NCI-H2227 treated with DMSO at 0.1 percent for 48 hours (cell line): ENCODE results near the gene CREBRF.
"Not testable (repeated sequence)": the region's sequence is repeated elsewhere in the genome, so short reads cannot be mapped to it uniquely, and the experiment has no call there.

Source experiments
- DNase-seq: peaks from one replicate; lab custom pipeline; 2025; lab: John Stamatoyannopoulos, UW

The CREBRF gene

DNA sequence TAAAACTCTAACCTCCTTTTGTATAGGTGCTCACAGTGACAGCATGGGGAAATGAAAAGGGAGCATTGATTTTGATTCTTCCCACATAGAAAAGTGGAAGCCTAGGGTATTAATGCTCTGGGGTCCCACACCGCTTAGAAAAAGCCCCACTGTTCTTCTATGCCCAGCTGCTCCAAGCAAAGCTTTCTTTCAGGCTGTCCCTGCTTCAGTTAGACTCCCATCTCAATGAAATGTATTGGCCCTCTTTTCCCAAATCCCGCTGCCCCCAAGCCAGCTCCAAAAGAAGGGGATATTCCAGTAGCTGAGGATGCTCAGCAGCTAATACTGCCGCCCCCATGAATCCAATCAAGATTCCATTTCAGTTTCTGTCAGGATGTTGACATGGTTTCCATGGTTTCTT, 17.0 kb upstream of the CREBRF start:
- DNase-seq: no peak

DNA sequence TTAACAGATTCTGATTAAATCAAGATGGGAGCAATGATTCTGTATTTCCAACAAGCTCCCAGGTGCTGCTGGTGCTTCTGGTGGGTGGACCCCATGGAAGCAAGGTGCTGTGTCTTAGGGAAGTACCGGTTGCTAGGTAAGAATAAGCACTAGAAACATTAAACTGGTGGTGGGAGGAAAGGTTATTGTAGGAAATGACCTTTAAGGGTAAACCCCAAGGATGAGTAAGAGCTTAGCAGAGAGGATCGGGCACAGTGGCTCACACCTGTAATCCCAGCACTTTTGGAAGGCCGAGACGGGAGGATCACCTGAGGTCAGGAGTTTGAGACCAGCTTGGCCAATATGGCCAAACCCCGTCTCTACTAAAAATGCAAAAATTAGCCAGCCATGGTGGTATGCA, 16.2 kb upstream of the CREBRF start:
- no peak for DNase-seq

DNA sequence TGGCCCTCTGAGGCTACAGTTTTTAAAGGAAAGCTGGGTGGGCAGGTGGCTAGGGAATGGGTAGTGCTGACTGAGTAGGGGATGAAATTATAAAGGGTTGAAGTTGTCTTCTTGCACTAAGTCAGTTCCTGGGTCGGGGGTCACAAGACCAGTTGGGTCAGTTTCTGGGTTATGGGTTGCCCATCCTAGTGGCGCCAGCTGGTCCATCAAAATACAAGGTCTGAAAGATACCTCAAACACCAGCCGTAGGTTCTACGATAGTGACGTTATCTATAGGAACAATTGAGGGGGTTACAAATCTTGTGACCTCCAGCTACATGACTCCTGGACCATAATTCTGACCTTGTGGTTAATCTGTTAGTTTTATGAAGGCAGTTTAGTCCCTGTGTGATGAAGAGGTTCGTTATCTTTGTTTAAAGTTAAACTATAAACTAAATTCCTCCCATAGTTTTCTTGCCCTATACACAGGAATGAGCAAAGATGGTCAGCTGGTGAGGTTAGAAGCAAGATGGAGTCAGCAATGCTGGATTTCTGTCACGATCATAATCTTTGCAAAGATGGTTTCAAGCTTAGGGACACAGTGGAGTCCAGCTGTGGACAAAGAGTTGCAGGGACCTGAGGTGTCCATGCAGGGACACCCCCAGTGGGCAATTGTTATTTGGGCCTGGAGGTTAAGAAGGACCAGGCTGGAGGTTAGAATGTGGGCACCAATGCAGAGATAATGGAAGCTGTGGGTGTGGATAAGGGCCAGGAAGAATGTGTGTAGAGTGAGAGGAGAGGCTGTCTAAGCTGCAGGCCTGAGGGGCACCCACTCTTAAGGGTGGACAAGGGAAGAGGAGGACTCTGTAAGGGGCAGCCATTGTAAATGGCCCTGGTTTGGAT, 14.0 kb upstream of the CREBRF start:
- no peak for DNase-seq

DNA sequence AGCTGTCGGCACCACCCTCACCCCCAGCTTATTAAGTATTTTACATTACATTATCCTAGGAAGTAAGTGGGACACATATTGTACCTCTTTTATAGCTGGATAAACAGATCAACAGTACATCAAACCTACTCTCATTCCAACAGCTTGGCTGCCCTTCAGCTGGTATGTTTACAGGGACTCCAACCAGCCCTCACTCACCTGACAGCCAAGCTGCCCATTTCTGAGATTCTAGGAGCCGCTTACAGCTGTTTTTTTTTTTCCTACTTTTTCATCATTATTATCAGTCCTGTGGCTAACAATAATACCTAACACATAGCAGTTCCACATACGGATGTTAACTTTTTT, 13.4 kb upstream of the CREBRF start:
- DNase-seq: no peak

DNA sequence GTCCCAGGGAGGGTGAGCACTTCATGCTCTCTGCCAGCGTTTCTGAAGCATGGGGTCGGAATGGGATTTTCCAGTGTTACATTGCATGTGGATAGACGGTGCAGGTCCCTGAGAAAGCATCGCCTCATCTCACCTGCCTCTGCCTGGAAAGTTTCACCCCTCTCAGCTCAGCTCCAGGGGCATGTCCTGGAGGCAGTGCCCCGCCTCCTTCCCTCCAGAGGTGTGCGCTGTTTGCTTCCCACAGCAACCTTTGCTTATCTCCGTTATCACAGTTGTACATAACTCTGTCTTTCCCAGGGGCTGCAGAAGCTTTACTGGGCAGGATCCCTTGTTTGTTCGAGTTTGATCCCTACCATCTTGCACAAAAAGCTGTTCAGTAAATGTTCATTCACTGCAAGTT, 10.7 kb upstream of the CREBRF start:
- DNase-seq: no peak

DNA sequence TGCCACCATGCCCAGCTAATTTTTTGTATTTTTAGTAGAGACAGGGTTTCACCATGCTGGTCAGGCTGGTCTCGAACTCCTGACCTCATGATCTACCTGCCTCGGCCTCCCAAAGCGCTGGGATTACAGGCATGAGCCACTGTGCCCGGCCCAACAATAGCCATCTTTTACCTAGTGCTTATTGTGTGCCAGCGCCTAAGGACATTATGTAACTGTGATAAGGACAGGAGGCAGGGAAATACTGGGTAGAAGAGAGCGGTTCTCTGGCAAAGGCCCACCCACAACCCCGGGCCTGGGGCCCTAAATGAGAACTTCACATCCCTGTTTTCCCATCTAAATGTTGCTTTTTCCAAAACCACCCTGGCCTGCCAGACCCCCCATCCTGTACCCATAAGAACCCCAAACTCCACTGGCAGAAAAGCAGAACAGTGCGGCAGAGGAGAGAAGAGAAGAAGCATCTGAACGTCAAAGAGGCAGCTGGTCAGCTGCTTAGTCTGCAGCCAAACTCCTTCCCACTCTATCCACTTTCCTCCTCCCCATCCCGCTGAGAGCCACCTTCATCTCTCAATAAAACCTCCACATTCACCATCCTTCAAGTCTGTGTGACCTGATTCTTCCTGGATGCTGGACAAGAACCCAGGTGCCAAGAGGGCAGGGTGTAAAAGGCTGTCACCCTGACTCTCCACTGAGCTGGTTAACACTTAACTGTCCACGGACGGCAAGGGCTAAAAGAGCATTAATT, 8.9 kb upstream of the CREBRF start:
- DNase-seq: not testable (repeated sequence)

DNA sequence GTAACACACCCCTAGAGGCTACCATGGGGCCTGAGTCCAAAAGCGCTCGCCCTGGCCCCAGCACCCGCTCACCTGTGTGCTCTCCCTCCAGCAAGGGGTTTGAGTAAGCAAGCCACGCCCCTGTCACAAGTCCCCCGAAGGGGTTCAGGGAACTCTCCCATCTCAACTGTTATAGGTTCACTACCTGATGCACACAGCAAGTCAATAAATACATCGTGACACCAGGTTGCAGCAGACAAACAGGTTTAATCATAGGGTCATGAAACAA, 8.4 kb upstream of the CREBRF start:
- no peak for DNase-seq

DNA sequence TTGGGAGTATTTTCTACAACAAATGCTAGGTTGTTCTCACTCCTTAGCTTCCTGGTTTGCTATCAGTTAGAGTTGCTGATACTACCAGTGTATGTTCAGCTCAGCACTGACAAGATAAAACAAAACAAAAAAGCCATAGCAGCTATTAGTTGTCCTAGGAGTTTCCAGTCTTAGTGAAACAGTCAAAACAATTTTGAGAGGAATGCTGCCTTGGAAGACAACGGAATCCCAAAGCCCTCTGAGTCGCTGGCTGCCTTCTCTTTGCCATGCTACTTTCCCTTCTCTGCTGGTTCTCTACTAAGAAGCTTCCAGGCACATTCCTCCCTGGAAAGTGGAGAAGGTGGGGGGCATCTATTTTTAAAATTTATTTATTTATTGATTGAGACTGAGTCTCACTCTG, 5.4 kb upstream of the CREBRF start:
- DNase-seq: no peak

DNA sequence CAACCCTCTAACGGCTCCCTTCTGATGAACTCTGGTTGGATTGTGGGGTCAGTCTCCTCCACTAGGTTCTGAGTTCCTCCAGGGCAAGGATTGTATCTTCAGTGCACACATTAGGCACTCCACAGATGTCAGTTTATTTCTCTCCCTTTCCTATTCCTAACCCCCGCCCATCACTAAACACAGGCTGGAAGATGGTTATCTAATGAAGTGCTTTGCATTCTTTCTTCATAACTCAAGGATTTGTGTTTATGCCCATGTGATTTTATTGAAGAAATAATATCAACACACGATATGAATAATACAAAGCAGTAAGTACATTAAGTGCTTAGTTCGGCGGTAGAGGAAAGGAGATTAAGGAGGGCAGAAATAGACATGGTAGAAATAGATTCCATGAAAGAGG, 4.4 kb upstream of the CREBRF start:
- no peak for DNase-seq

DNA sequence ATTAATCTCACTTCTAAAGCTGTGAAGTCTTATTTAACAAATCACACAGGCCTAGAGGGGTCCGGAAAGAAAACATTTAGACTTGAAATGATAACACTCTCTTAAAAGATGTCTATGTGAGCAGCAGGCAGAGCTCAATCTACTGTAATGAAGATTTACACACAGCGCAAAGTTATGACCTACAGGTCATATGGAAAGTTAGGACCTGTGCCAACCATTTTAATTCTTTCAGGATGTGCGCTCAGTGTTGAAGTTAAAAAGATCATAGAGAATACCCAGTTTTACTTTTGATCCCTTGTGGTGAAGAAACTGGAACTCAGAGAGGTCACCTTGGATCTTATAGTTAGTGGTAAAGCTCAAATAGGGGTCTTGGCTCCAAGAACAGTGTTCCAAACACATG, 3.1 kb upstream of the CREBRF start:
- no peak for DNase-seq

DNA sequence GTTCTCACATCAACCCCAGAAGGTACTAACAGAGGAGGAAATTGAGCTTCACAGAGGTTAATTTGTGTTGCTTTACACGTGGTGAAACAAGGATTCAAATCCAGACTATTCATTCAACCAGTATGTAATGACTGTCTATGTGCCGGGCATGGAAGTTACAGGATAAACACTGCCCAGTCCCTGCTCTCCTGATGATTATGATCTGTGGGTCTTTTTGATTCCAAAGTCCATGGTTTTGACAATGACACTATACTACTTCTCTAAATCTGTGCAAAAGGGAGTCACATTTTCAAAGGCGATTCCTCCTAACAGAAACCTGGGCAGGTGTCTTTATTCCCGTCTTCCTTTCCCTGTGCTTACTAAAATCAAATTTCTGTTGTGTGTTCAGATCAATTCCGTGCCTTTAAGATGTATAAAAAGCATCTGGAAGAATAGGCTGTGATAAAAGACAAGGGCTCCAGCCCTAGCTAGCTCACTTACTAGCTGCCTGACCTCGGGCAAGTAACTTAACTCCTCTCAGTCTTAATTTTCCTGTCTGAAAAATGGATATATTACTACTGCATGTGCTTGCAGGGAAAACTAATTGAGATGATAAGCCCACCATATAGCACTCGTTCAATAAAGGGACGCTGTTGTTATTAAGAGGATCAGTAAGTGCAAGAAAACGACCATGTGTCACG, 970 bp upstream of the CREBRF start:
- DNase-seq: no peak

DNA sequence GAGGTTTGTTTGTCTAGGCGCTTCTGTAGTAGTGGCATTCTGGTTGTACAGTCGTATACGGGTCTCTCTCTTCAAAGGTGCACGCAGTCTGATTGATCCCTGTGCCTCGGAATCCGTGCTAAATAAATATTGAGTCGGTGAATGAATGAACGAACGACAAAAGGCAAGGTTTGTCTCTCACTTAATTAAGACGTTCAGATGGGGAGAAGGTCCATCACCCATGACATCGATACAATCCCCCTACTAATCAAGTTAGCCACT, 500 bp upstream of the CREBRF start:
- DNase-seq: no peak

DNA sequence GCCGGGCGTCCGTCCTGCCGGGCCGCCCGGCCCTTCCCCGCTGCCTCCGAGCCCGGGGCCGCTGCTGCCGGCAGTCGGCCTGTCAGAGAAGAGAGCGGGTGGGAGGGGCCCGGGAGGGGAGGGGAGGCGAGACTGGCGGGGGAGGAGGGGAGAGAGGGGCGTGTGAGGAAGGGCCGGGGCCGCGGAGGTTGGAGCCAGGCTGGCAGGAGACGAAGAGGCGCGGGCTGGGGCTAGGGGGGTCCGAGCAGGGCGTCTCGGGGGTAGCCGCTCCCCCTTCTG, 570 bp downstream of the CREBRF start:
- DNase-seq: no peak

DNA sequence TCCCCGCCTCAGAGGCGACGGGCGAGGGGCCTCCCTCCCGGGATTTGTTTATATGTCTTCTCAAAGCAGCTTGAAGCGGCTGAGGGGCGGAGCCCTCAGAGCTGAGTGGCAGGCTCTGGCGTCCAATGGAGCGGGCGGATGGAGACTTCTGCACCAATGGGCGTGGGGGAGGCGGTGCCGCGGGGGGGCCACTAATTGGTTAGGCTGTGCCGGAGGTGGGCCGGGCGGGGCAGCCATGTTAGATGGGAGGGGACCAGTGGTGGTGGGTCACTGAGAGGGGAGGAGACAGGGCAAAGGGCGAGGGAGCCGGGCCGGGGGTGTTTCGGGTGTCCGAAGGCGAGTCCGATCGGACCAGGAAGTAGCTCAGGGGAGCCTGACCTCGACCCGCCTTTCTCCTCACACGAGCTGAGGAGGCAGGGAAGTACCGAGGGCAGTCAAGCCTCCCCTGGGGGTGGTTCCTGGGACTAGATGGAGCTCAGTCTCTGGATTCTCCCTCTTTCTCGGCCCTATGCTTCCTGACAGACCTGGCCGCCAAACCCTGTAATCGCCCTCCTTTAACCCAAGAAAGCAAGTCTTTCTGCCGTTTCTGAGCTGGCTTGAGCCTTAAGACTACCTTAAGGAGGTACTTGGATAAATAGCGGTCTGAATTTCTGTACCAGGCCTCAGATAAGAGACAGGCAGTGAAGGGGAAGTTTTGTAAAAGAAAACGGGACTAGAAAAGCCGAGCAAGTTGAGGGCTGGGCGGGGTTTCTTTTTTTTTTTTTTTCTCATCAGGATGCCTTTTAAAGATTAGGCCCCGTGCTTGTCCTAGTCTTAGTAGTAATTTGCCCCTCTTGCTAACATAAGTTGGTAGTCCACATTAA, 1.1 kb downstream of the CREBRF start:
- peak; percentile 92 for DNase-seq

DNA sequence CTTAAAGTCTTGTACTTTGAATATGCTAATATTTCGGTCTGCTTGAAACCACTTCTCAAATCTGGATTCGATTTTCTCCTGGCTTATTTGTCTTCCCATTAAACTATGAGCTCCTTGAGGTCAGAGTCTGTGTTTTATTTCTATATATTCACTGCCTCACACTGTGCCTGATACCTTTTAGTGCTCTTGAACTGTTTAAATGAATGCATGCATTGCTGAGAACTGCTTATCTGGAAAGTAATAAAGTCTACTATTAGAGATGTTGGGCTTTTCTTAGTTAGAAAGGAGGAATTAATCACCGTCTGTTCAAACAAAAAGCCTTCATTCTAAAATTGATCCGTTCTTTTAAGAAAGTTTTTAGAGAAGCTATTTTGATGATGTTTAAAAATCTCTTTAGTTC, 6.0 kb downstream of the CREBRF start:
- DNase-seq: no peak

DNA sequence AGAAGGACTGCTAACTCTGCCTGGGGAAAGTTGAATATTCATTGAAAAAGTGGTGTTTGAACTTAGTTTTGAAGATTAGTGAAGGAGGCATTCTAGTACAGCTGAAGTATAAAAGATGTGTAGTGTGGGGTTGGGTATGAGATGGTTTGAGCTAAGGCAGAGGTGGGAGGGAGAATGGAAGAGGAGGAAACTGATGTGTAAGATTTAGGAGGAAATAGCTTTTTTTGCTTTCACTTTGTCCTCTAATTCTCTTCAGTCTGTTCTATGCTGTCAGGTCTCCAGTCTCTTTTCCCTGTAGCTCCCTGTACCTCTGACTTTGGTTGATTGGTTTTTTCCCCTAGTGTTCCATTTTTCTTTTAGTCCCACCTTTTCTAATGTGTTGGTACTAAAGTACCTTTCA, 9.0 kb downstream of the CREBRF start:
- no peak for DNase-seq

DNA sequence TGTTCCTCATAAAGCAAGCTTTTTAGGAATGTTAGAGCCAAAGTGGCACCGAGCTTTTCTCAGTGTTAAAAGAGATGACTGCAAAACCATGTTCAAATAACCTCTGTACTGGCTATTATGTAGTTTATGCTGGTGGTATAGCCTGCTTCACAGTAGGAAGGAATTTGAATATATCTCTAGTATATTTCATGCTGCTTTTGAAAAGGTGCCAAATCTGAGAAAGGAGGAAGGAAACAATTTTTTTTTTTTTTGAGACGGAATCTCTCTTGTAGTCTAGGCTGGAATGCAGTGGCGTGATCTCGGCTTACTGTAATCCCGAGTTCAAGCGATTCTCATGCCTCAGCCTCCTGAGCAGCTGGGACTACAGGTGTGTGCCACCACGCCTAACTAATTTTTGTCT, 13.5 kb downstream of the CREBRF start:
- no peak for DNase-seq

DNA sequence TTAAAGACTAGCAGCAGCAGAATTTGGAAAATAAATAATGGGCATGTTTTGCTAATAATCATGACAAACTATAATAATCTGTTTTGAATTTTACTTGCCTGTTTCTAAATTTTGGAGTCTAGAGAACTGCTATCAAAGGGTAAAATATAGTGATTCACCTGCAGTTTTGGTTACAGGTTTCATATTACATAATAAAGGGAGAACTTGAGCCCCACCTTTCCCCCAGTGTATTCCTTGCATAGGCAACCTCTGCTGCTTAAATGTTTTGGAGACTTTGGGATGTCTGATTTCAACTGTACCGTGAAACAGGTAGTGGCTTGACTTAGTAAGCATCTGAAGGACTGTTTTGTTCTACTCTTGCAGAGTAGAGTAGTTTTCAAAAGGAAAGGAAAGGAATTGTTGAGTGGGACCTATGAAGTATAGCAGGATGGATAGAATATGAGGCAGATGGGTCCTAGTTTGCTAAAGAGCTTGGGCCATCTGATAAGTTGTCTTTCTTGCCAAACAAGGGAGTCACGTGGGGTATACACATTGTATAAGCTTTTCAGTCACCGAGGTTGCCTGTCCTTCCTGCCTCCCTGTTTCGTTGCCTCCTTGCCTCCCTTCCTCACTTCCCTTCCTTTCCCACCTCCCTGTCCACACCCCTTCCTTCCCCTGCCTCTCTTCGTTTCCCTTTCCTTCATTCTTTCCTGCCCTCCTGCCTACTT, 19.1 kb downstream of the CREBRF start:
- DNase-seq: no peak

DNA sequence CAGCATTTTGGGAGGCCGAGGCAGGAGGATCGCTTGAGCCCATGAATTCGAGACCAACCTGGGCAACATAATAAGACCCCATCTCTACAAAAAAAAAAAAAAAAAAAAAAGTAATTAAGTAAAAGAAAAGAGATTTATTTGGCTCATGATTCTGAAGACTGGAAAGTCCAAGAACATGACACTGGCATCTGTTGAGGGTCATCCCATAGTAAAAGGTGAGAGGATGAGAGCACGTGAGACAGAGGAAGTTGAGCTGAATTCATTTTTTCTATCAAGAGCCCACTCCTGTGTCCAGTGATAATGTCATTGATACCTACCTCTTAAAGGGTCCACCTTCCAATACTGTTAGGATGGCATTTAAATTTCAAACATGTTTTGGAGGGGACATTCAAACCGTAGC, 19.8 kb downstream of the CREBRF start:
- no peak for DNase-seq

DNA sequence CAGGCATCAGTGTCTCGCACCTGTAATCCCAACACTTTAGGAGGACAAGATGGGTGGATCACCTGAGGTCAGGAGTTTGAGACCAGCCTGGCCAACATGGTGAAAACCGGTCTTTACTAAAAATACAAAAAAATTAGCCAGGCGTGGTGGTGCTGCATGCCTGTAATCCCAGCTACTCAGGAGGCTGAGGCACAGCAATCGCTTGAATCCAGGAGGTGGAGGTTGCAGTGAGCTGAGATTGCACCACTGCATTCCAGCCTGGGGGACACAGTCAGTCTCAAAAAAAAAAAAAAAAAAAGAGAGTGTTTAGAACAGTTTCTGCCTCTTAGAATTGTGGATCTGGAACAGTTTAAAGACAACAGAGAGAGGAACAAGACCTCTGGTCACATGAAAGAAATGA, 20.3 kb downstream of the CREBRF start:
- not testable (repeated sequence) for DNase-seq

DNA sequence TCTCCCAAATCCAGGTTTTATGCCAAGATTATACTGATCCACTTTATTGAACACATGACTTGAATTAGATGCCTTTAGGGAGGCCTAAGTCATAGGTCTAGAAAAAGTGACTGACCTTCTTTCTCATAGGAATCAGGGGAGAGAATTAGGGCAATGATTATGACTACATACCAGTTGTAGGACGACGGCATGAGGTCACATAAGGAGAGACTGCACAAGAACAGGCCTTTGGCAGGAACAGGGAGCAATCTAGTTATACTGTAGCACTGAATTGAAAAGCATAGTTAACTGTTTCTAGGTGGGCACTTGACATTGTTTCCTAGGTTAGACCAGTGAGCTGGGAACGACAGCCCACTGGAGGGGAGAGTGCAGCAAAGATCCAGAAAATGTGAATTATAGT, 22.7 kb downstream of the CREBRF start:
- DNase-seq: no peak

DNA sequence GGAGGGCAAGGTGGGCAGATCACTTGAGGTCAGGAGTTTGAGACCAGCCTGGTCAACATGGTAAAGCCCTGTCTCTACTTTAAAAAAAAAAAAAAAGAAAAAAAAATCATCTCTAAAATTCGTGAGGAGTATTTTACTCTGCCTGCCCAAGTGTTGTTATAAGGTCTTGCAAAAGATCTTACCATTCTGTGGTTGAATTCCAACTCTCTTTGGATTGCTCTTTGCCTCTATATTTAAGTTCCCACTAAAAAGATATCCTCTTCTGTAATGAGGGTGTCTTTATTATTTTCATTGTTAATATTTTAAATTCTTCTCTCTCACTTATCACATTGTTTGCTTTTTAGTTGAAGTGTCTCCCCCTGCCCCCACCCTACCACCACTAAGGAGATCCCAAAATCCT, 33.4 kb downstream of the CREBRF start:
- DNase-seq: no peak
